ENCODE measurements around the gene GYS1.
"Not testable (repeated sequence)": the region's sequence is repeated elsewhere in the genome, so short reads cannot be mapped to it uniquely, and the experiment has no call there.

The GYS1 gene

DNA sequence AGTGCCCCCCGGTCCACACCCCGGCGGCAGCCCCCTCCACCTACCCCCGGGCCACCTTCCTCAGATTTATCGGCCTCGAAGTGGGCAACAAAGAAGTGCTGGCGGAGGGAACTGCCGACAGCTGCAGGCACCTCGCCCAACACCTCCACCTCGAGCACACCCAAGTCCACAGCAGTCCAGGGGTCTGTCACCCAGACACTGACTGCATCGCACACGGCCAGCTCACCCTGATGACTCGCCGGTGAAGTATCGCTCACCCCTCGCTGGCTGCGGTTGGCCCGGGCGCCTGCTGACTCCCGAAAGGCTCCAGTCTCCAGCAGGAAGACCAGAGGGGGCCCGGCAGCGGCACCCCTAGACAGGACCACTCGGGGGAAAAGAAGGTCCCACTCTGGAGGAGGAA lies 32.5 kb upstream of the GYS1 start:
- H3K4me3 ChIP-seq (ENCODE audit: low read length); H3K27ac ChIP-seq (ENCODE audit: low read length); H3K4me1 ChIP-seq (ENCODE audit: control insufficient read depth, low read depth, low read length); H3K36me3 ChIP-seq (ENCODE audit: control insufficient read depth, low read depth, low read length); H3K9ac ChIP-seq (ENCODE audit: low read length); H3K9me3 ChIP-seq (ENCODE audit: control insufficient read depth, low read depth, low read length): not testable (repeated sequence)
- peaks cover 16% of the 10 kb centered on the region for H3K27me3 ChIP-seq (ENCODE audit: control insufficient read depth, insufficient read depth, low read length)

DNA sequence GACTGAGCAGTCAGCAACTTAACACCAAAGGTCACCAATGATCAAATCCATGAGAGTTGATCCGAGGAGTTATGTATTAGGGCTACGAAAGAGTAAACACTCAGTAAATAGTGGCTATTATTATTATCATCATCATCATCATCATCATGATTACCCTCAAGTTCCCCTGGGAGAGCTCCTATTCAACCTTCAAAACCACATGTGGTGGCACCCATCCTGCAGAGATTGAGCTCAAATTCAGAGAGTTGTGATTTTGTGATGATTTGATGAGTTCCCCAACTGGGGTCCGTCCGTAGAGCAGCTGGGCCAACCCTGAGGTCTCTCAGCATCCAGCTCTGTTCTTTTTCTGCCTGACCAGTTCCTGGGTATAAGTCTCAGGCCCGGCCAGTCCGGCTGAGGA lies 32.0 kb upstream of the GYS1 start:
- not testable (repeated sequence) for H3K36me3 ChIP-seq (ENCODE audit: control insufficient read depth, low read depth, low read length); H3K27ac ChIP-seq (ENCODE audit: low read length); H3K4me3 ChIP-seq (ENCODE audit: low read length); H3K4me1 ChIP-seq (ENCODE audit: control insufficient read depth, low read depth, low read length); H3K9me3 ChIP-seq (ENCODE audit: control insufficient read depth, low read depth, low read length); H3K9ac ChIP-seq (ENCODE audit: low read length)
- peaks cover 19% of the 10 kb centered on the region for H3K27me3 ChIP-seq (ENCODE audit: control insufficient read depth, insufficient read depth, low read length)

DNA sequence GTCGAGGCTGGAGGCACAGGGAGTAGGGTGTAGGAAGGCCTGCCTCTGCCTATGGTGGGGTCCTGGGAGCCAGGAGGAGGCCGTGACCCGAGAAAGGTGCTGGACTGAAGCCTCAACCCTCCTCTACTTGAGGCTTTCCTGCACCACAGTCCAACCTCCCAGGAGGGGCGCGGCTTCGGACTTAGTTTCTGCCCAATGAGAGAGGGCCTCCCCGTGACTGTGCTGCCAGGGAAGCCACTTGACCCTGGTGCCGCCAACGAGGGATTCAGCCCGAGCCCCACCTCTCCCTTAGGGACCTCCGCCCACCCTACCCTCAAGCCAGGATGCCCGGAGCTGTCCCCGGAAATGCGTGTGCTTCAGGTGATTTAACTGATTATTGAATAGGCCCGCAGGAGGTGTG lies 31.1 kb upstream of the GYS1 start, which contains the start of gene CGB3:
TSS of gene CGB3 (minus strand) at position 101 of the 400 bp plus-strand sequence. CDS start 362 bp downstream, outside the sequence.
- H3K4me1 ChIP-seq (ENCODE audit: control insufficient read depth, low read depth, low read length) = not testable (repeated sequence)

DNA sequence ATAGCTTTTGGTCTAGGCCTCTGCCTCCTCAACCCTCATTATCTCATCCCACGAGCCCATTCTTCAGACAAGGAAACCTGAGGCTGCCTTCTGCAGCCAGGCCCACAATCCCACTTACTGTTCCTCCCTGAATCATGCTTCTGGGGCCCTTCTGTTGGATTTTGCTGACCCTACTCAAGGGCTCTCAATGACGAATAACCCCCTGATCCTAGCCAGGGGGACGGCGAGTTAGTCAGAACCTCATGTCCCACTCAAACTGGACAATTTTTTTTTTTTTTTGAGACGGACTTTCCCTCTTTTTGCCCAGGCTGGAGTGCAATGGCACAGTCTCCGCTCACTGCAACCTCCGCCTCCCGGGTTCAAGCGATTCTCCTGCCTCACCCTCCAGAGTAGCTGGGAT lies 29.0 kb upstream of the GYS1 start:
- no peak overlapping the region for H3K9ac ChIP-seq (ENCODE audit: low read length)
- H3K27me3 ChIP-seq (ENCODE audit: control insufficient read depth, insufficient read depth, low read length) = peaks cover 38% of the 10 kb centered on the region
- no peaks in the 10 kb centered on the region for H3K36me3 ChIP-seq (ENCODE audit: control insufficient read depth, low read depth, low read length)
- no peak overlapping the region for H3K4me3 ChIP-seq (ENCODE audit: low read length)
- no peak overlapping the region for H3K27ac ChIP-seq (ENCODE audit: low read length)
- H3K9me3 ChIP-seq (ENCODE audit: control insufficient read depth, low read depth, low read length) = no peaks in the 10 kb centered on the region
- H3K4me1 ChIP-seq (ENCODE audit: control insufficient read depth, low read depth, low read length) = peaks cover 4% of the 10 kb centered on the region

More for the DNA sequence above, 31.1 kb upstream of the GYS1 start, which contains the start of gene CGB3:
- not testable (repeated sequence) for H3K36me3 ChIP-seq (ENCODE audit: control insufficient read depth, low read depth, low read length); H3K4me3 ChIP-seq (ENCODE audit: low read length); H3K9me3 ChIP-seq (ENCODE audit: control insufficient read depth, low read depth, low read length); H3K27ac ChIP-seq (ENCODE audit: low read length); H3K9ac ChIP-seq (ENCODE audit: low read length)
- peaks cover 20% of the 10 kb centered on the region for H3K27me3 ChIP-seq (ENCODE audit: control insufficient read depth, insufficient read depth, low read length)

DNA sequence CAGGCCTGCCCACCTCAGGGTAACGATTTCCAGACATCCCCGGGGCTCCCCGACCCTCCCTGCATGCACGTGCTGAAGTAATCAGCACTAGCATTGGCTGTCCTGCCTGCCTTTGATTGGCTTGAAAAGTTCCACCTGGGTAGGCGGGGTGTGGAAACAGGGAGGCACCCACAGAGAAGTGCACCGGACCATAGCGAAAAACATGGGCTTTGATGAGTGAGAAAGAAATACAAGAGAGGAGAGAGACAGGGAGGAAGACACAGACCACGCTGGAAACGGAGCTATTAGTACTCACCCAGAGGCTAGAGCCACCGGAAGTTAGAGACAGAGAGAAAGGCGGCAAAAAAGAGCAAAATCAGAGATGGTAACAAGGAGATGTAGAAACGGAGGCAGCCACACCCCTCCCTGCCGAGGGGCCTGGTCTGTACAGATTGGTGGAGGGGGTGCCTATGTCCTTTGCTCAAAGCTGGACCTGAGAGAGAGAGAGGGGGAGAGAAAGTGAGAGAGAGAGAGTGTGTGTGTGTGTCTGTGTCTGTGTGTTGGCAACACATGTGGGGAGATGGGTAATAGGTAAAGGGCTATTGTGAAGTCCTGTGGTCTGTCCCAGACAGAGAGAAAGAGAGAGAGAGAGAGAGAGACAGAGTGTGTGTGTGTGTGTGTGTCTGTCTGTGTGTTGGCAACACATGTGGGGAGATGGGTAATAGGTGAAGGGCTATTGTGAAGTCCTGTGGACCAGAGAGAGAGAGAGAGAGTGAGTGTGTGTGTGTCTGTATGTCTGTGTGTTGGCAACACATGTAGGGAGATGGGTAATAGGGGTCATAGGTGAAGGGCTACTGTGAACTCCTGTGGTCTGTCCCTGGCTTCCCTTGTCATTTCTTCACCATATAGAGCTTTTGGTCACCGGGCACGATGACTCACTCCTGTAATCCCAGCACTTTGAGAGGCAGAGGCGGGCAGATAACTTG lies 28.1 kb upstream of the GYS1 start:
- no peak overlapping the region for H3K4me3 ChIP-seq (ENCODE audit: low read length)
- no peak overlapping the region for H3K27ac ChIP-seq (ENCODE audit: low read length)
- peaks cover 38% of the 10 kb centered on the region for H3K27me3 ChIP-seq (ENCODE audit: control insufficient read depth, insufficient read depth, low read length)
- peaks cover 4% of the 10 kb centered on the region for H3K4me1 ChIP-seq (ENCODE audit: control insufficient read depth, low read depth, low read length)
- no peak overlapping the region for H3K9ac ChIP-seq (ENCODE audit: low read length)
- no peaks in the 10 kb centered on the region for H3K36me3 ChIP-seq (ENCODE audit: control insufficient read depth, low read depth, low read length)
- no peaks in the 10 kb centered on the region for H3K9me3 ChIP-seq (ENCODE audit: control insufficient read depth, low read depth, low read length)

DNA sequence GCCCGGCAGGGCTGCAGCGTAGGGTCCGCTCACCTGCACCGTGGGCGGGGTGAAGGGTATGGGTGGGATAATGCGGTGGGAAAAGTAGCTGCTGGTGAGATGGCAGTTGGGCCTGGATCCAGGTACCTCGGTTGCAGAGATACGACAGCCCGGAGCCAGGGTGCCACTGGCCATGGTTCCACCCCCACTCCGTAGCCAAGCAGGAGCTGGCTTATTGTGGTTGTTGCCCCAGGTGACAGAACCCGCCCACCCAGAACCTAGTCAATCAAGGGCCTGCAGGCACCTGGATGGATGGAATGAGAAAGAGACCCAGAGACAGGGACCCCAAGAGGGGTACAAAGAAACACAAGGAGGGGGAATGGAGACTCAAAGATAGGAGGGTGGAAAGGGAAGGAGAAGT lies 27.2 kb upstream of the GYS1 start:
- H3K36me3 ChIP-seq (ENCODE audit: control insufficient read depth, low read depth, low read length) = peaks cover 4% of the 10 kb centered on the region
- H3K27ac ChIP-seq (ENCODE audit: low read length) = no peak overlapping the region
- no peak overlapping the region for H3K9ac ChIP-seq (ENCODE audit: low read length)
- H3K9me3 ChIP-seq (ENCODE audit: control insufficient read depth, low read depth, low read length) = no peaks in the 10 kb centered on the region
- H3K27me3 ChIP-seq (ENCODE audit: control insufficient read depth, insufficient read depth, low read length) = peaks cover 38% of the 10 kb centered on the region
- peaks cover 4% of the 10 kb centered on the region for H3K4me1 ChIP-seq (ENCODE audit: control insufficient read depth, low read depth, low read length)
- H3K4me3 ChIP-seq (ENCODE audit: low read length) = no peak overlapping the region

DNA sequence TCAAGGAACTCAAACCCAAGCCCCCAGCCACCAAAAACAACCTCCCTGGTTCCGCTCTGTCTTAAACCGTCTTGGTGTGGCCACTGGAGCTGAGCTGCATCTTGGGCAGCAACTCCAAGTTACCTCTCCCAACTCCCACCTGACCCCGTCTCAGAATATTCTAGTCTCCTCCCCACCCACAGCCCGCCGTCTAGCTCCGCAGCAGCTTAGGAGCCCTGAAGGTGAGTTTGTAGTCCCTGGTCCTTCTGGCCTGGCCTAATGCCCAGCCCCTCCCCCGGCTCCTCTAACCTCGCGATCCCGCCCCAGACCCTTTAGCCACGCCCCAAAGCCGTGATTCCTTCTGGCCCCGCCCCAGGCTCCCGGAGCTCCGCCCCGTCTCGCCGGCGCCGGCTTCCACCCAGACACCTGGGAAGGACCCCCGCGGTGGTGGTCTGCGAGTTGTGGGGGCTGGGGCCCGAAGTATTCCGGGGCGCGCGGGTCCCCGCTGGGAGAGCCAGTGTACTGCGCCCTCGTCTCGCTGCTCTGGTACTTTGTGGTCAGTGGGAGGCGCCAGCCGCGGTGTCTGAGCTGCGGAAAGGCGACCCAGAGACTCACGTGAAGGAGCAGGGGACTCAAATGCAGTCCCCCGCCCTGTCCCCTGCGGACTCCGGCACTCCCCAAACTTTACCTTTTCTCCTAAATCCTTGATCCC lies 26.3 kb upstream of the GYS1 start:
- H3K27ac ChIP-seq (ENCODE audit: low read length) = no peak overlapping the region
- no peaks in the 10 kb centered on the region for H3K9me3 ChIP-seq (ENCODE audit: control insufficient read depth, low read depth, low read length)
- peak overlapping the region; percentile 12 for H3K4me3 ChIP-seq (ENCODE audit: low read length)
- H3K4me1 ChIP-seq (ENCODE audit: control insufficient read depth, low read depth, low read length) = peaks cover 4% of the 10 kb centered on the region
- peaks cover 38% of the 10 kb centered on the region for H3K27me3 ChIP-seq (ENCODE audit: control insufficient read depth, insufficient read depth, low read length)
- no peak overlapping the region for H3K9ac ChIP-seq (ENCODE audit: low read length)
- H3K36me3 ChIP-seq (ENCODE audit: control insufficient read depth, low read depth, low read length) = peaks cover 9% of the 10 kb centered on the region

DNA sequence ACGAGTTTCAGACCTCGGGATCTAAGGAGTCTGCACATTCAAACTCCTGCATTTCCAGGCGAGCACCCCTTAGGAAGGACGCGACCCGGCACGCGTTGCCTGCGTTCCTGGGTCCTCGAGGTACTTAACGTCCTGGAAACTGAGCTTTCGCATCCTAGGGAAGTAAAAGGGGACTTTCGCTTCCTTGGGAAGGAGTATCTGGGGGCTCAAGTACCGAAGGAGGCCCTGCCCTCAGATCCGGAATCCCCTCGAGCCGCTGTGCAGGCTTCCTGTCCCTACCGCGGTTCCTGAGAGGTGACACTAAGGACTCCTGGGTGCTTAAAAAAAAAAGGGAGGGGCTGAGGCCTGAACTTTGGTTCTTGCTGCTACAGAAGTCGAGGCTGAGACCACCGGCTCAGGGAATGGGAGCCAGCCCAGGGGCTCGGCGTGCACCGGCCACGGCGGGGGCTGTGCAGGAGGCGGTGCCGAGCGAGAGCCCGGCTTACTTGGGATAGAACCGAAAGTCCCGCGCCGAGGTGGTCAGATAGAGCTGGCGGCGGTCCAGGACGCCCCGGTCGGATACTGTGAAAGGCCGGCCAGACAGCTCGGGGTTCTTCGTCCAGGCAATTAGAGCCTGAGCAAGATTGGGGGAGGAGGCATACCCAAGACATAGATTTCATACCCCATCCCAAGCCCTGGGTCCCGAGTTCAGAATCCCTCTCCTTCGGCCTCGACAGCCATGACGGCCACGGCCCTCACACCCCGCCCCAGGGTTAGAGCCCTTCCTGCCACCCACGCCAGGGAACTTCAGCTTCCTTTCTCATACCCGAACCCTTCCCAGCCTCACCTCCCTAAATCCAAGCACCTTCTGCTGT lies 25.5 kb upstream of the GYS1 start:
- H3K27ac ChIP-seq (ENCODE audit: low read length); H3K9ac ChIP-seq (ENCODE audit: low read length); H3K4me1 ChIP-seq (ENCODE audit: control insufficient read depth, low read depth, low read length); H3K36me3 ChIP-seq (ENCODE audit: control insufficient read depth, low read depth, low read length); H3K9me3 ChIP-seq (ENCODE audit: control insufficient read depth, low read depth, low read length): not testable (repeated sequence)
- Histone ChIP-seq H3K4me3 (ENCODE audit: low read length) (peak overlapping the region; percentile 51), H3K27me3 (ENCODE audit: control insufficient read depth, insufficient read depth, low read length) (peaks cover 38% of the 10 kb centered on the region)

DNA sequence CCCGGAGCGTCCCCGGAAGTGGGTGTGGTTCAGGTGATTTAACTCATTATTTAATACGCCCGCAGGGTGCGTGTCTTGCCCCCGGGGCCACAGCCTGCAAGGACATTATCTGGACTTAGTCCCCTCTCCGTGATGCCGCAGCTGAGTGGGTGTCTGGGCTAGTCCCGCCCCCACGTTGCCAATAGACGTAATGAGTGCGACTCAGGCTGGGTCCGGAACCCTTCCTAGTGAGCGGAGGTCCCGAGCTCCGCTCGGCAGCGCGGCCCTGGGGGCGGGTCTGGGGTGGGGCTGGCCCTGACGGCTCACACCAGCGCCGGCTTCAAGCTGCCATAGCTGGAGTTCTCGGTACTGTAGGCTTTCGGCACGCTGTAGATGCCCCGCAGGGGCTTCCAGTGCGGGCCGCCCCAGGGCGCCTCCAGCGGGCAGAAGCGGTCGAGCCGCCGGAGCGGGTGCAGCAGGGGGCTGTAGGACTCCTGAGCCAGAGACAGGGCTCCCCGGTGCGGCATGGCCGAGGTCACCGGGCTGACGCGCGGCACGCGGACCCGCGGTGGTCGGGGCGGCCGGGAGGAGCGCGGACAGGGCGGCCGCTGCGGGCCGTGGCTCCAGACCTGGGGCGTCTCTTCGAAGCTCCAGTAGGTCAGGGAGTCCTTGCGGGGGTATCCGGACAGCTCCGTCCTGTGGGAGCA lies 24.7 kb upstream of the GYS1 start:
- Histone ChIP-seq H3K9ac (ENCODE audit: low read length) (no peak overlapping the region), H3K27ac (ENCODE audit: low read length) (no peak overlapping the region), H3K9me3 (ENCODE audit: control insufficient read depth, low read depth, low read length) (no peaks in the 10 kb centered on the region), H3K36me3 (ENCODE audit: control insufficient read depth, low read depth, low read length) (peaks cover 9% of the 10 kb centered on the region), H3K4me1 (ENCODE audit: control insufficient read depth, low read depth, low read length) (peaks cover 4% of the 10 kb centered on the region), H3K27me3 (ENCODE audit: control insufficient read depth, insufficient read depth, low read length) (peaks cover 38% of the 10 kb centered on the region), H3K4me3 (ENCODE audit: low read length) (peak overlapping the region; percentile 51)

DNA sequence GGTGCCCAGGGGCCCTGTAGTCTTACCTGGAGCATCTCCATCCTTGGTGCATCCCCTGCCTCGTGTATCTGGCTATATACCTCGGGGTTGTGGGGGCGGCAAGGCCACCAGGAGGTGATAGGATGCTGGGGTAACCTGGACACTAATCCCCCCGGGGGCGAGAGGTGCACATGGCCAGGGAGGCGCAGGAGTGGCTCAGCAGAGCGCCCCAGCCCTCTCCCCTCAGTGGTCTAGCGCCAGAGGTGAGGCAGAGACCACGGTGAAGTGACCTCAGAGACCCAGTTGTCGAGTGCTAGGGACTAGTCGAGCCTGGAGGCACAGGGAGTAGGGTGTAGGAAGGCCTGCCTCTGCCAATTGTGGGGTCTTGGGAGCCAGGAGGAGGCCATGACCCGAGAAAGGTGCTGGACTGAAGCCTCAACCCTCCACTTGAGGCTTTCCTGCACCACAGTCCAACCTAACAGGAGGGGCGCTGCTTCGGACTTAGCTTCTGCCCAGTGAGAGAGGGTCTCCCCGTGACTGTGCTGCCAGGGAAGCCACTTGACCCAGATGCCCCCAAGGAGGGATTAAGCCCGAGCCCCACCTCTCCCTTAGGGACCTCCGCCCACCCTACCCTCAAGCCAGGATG lies 24.0 kb upstream of the GYS1 start, which contains the start of gene LHB:
TSS of gene LHB (minus strand) at position 51 of the 625 bp plus-strand sequence. CDS start at position 41, 10 bp downstream.
- peaks cover 4% of the 10 kb centered on the region for H3K4me1 ChIP-seq (ENCODE audit: control insufficient read depth, low read depth, low read length)
- peaks cover 9% of the 10 kb centered on the region for H3K36me3 ChIP-seq (ENCODE audit: control insufficient read depth, low read depth, low read length)
- H3K27ac ChIP-seq (ENCODE audit: low read length) = no peak within 1 kb of the TSS
- peak within 1 kb of the TSS; percentile 51 for H3K4me3 ChIP-seq (ENCODE audit: low read length)
- H3K27me3 ChIP-seq (ENCODE audit: control insufficient read depth, insufficient read depth, low read length) = peaks cover 37% of the 10 kb centered on the region
- H3K9me3 ChIP-seq (ENCODE audit: control insufficient read depth, low read depth, low read length) = no peaks in the 10 kb centered on the region
- H3K9ac ChIP-seq (ENCODE audit: low read length) = no peak within 1 kb of the TSS

All from iPS-18a (cell line).